KMS-11 (cell line): ENCODE measurements around the gene TECR.

Source experiments
- H2AFZ ChIP-seq: fragments of 200-600 bp; sonication (generic); 2 replicates; pipeline ENCODE4 v1.6.1; 2016; ENCODE audit warnings: antibody characterized with exemption, mixed run types, low read depth
- H3K27ac ChIP-seq: fragments of 200-600 bp; sonication (generic); 2 replicates; pipeline ENCODE4 v1.6.1; 2016; ENCODE audit warnings: mild to moderate bottlenecking, mixed run types
- H3K27me3 ChIP-seq: fragments of 200-600 bp; sonication (generic); 2 replicates; pipeline ENCODE4 v1.6.1; 2017; ENCODE audit warnings: mild to moderate bottlenecking, low read depth, mixed run types, moderate library complexity; ENCODE audit not compliant: insufficient read depth
- H3K36me3 ChIP-seq: fragments of 200-600 bp; sonication (generic); 2 replicates; pipeline ENCODE4 v1.6.1; 2017; ENCODE audit warnings: mild to moderate bottlenecking, mixed run types; ENCODE audit not compliant: insufficient read depth
- H3K4me1 ChIP-seq: fragments of 200-600 bp; sonication (generic); 2 replicates; pipeline ENCODE4 v1.6.1; 2016; ENCODE audit warnings: mild to moderate bottlenecking, low read depth, mixed run types; ENCODE audit not compliant: poor library complexity, severe bottlenecking
- H3K4me2 ChIP-seq: fragments of 200-600 bp; sonication (generic); 2 replicates; pipeline ENCODE4 v1.7.0; 2016; ENCODE audit warnings: mild to moderate bottlenecking, mixed run types
- H3K4me3 ChIP-seq: fragments of 200-600 bp; sonication (generic); IDR thresholded peaks from 2 replicates; pipeline ENCODE4 v1.6.1; 2017; ENCODE audit warnings: low read depth, low read length, mixed read lengths; ENCODE audit not compliant: insufficient read depth
- H3K79me2 ChIP-seq: fragments of 200-600 bp; sonication (generic); 2 replicates; pipeline ENCODE4 v1.6.1; 2016; ENCODE audit warnings: low read depth, mixed run types; ENCODE audit not compliant: insufficient read depth
- H3K9ac ChIP-seq: fragments of 200-600 bp; sonication (generic); 2 replicates; pipeline ENCODE4 v1.6.1; 2016; ENCODE audit warnings: mild to moderate bottlenecking, mixed run types
- H4K20me1 ChIP-seq: fragments of 200-600 bp; sonication (generic); 2 replicates; pipeline ENCODE4 v1.6.1; 2016; ENCODE audit warnings: mild to moderate bottlenecking, mixed run types; ENCODE audit not compliant: insufficient read depth
- TF ChIP-seq, protein P1 (sequence below): fragments of 200-600 bp; sonication (generic); conservative IDR thresholded peaks from 2 replicates; pipeline ENCODE4 v1.6.1; 2017; ENCODE audit warnings: low read depth, mild to moderate bottlenecking, antibody characterized with exemption, low read length, moderate library complexity, mixed read lengths

Gene TECR

DNA sequence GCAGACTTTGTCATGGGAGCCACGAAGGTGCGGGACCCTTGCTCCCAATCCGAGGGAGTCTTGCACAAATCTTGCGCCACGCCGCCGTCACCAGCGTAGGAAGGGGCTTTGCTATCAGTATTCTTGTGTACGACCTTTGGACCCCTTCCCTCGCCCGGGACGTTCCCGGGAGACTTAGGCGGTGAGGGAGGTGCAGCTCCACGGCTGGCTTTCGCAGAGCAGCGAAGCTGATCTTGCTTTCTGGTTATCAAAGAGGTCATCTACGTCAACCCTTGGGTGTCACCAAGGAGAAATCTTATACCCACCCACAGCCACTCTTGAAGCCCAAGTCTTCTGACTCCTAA lies 583 bp downstream of the TECR start:
- Histone ChIP-seq H3K4me2 (peak overlapping the region; percentile 61), H3K4me3 (no peak overlapping the region), H3K9ac (peak overlapping the region; percentile 68), H3K36me3 (no peaks in the 10 kb centered on the region), H3K4me1 (peaks cover 15% of the 10 kb centered on the region), H3K27ac (peak overlapping the region; percentile 49), H3K79me2 (peaks cover 30% of the 10 kb centered on the region), H3K27me3 (no peaks in the 10 kb centered on the region), H2AFZ (peak overlapping the region; percentile 90), H4K20me1 (no peaks in the 10 kb centered on the region)
- TF ChIP-seq, protein P1, sequence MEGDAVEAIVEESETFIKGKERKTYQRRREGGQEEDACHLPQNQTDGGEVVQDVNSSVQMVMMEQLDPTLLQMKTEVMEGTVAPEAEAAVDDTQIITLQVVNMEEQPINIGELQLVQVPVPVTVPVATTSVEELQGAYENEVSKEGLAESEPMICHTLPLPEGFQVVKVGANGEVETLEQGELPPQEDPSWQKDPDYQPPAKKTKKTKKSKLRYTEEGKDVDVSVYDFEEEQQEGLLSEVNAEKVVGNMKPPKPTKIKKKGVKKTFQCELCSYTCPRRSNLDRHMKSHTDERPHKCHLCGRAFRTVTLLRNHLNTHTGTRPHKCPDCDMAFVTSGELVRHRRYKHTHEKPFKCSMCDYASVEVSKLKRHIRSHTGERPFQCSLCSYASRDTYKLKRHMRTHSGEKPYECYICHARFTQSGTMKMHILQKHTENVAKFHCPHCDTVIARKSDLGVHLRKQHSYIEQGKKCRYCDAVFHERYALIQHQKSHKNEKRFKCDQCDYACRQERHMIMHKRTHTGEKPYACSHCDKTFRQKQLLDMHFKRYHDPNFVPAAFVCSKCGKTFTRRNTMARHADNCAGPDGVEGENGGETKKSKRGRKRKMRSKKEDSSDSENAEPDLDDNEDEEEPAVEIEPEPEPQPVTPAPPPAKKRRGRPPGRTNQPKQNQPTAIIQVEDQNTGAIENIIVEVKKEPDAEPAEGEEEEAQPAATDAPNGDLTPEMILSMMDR = no peak

DNA sequence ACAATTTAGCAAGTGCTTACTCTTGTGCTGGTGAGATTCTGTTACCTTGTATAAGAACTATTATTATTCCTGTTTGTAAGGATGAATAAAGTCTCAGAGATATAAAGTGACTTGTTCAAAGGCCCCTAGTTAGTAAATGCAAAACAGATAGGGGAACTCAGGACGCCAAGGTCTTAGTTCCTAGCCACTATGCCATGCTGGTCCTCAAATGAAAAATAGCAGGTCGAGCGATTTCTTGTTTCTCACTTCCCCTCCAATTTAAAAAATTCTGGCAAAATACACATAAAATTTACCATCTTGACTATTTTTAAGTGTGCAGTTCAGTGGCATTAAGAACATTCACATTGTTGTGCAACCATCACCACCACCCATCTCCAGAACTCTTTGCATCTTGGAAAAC lies 1.1 kb downstream of the TECR start:
- TF ChIP-seq, protein P1 = no peak
- no peaks in the 10 kb centered on the region for H3K36me3 ChIP-seq
- H3K4me2 ChIP-seq = peak overlapping the region; percentile 61
- H3K27ac ChIP-seq = peak overlapping the region; percentile 49; the same call in 1 of the 2 replicates
- H3K27me3 ChIP-seq = no peaks in the 10 kb centered on the region
- H3K9ac ChIP-seq = peak overlapping the region; percentile 68; the same call in 1 of the 2 replicates
- H4K20me1 ChIP-seq = no peaks in the 10 kb centered on the region
- H3K79me2 ChIP-seq = peaks cover 30% of the 10 kb centered on the region
- H3K4me1 ChIP-seq = peaks cover 15% of the 10 kb centered on the region
- no peak overlapping the region for H3K4me3 ChIP-seq
- H2AFZ ChIP-seq = no peak overlapping the region

- Histone ChIP-seq H3K4me3 (no peak overlapping the region), H3K27ac (no peak overlapping the region), H4K20me1 (no peaks in the 10 kb centered on the region), H2AFZ (no peak overlapping the region), H3K9ac (no peak overlapping the region), H3K27me3 (no peaks in the 10 kb centered on the region), H3K36me3 (no peaks in the 10 kb centered on the region), H3K4me1 (peaks cover 14% of the 10 kb centered on the region), H3K79me2 (peaks cover 38% of the 10 kb centered on the region), H3K4me2 (no peak overlapping the region)
- TF ChIP-seq, protein P1 = no peak
Observed at GRCh38 chr19:14533450-14533849, 4.1 kb downstream of the TECR start.

DNA sequence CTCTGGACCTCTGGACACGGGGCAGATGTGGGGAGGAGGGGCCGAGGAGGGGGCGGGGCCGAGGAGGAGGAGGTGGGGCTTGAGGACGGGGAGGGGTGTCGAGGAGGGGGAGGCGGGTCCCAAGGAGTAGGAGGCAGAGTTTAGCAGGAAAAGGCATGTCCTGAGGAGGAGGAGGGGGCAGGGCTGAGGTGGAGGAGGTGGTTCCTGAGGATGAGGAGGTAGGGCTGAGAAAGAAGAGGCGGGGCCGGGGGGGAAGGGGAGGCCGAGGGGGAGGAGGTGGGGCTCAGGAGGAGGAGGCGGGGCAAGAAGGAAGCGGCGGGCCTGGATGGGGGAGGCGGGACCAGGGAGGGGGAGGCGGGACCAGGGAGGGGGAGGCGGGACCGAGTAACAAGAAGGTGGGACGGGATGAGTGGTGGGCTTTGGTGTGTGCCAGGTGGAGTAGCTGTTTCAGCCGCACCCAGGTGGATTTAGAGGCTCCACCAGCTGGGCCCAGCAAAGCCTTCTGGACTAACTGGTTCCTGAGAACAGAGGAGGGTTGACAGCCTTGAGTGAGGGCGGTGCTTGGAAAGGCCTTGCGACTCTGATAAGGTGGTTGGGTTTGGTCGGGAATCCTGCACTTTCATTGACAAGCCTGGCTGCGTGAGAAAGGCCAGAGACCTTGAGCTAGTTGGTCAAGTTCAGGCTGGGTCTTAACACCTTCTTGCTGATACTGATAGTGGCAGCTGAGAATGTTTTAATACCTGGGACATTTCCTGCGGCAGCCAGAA lies 7.7 kb downstream of the TECR start:
- Histone ChIP-seq H4K20me1 (no peaks in the 10 kb centered on the region), H3K27me3 (no peaks in the 10 kb centered on the region), H3K4me3 (no peak overlapping the region), H3K79me2 (peaks cover 18% of the 10 kb centered on the region; the same call in 1 of the 2 replicates), H3K4me2 (no peak overlapping the region), H2AFZ (no peak overlapping the region), H3K27ac (no peak overlapping the region), H3K4me1 (no peaks in the 10 kb centered on the region), H3K36me3 (no peaks in the 10 kb centered on the region), H3K9ac (no peak overlapping the region)
- TF ChIP-seq, protein P1 = no peak
